GM18870 (cell line): ENCODE results near the gene CLSTN1.

ENCODE experiments used
- ATAC-seq: cut with Tn5 transposase; IDR thresholded peaks from one replicate; pipeline ENCODE4 v1.9.1; 2021; ENCODE audit warnings: moderate library complexity; ENCODE audit not compliant: unreplicated experiment

CLSTN1 gene

DNA sequence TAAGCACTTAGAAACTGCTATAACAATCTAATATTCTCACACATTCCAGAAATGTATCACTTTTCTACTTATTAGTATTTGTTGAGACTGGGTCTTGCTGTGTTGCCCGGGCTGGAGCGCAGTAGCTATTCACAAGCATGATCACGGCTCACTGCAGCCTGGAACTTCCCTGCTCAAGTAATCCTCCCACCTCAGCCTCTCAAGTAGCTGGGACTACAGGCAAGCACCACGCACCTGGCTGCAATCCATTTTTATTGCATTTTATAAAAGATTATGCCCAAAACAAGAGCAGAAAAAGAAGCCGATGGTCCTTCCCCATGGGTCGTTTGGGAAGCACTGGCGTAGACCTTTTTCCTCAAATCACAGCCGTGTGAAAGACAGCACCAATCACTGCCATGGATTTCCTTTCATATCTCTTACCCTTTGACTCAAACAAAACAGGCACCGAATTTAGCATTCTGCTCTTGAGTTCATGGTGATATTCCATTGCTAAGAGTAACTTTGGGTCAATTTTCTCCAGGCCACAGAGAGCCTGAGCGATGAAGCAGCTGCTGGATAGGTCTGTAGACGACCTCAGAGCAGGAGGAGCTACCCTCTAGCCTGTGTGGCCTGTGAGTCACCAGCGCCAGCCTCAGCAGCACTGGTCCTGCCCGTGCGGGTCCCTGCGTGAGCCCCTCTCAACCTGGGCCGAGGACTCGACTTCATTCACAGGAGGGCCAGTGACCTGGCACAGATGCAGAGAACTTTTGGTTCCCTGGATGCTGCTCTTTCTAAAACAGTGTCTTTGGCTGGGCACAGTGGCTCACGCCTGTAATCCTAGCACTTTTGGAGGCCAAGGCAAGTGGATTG lies 91.4 kb downstream of the CLSTN1 start:
- no peak for ATAC-seq

DNA sequence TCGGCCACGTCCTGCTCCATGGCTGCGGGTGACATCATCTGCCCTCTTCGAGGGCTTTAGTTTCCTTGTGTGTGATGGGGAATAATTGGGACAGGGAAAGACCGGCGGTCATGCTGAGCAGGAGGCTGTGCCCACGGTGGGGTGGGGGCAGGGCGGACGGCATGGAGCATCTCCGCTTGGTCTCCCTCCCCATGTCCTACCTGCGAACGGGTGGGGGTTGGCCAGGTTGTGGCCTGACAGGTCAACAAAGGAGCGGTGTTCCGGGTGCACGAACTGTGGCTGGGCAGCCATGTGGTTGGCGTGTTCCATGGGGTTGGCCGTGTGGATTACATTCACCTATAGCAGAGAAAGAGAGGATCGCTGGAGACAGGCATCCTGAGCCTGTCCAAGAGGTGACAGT lies 92.2 kb downstream of the CLSTN1 start:
- ATAC-seq: no peak

DNA sequence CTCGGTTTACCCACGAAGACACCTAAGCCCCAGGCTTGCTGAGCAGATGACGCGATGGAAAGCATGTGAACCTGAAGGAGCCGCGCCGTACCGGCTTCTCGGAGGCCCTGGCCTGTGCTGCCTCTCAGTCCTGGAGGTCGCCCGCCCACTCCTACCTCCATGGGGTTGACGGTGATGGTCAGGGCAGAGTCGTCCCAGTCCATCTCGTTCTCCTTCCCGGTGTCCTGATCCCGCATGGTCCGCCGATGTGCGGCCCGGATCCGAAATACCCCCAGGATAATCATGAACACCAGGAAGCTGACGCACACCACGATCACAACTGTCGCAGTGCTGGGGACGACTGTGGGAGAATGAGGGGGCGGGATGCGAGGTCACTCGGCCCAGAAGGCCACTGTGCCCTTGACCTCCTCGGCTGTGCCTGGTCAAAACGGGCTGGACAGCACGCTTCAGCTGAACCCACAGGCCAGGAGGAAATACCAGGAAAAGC lies 92.7 kb downstream of the CLSTN1 start:
- no peak for ATAC-seq

GRCh38 chr1:9730096-9730901 lies 93.5 kb downstream of the CLSTN1 start:
- no peak for ATAC-seq

GRCh38 chr1:9729523-9729922 lies 94.2 kb downstream of the CLSTN1 start:
- no peak for ATAC-seq

- ATAC-seq: no peak
These were observed 95.1 kb downstream of the CLSTN1 start for GRCh38 chr1:9728451-9729295.

GRCh38 chr1:9726905-9727595 lies 96.7 kb downstream of the CLSTN1 start:
- no peak for ATAC-seq

GRCh38 chr1:9726406-9726805 lies 97.4 kb downstream of the CLSTN1 start:
- ATAC-seq: no peak

DNA sequence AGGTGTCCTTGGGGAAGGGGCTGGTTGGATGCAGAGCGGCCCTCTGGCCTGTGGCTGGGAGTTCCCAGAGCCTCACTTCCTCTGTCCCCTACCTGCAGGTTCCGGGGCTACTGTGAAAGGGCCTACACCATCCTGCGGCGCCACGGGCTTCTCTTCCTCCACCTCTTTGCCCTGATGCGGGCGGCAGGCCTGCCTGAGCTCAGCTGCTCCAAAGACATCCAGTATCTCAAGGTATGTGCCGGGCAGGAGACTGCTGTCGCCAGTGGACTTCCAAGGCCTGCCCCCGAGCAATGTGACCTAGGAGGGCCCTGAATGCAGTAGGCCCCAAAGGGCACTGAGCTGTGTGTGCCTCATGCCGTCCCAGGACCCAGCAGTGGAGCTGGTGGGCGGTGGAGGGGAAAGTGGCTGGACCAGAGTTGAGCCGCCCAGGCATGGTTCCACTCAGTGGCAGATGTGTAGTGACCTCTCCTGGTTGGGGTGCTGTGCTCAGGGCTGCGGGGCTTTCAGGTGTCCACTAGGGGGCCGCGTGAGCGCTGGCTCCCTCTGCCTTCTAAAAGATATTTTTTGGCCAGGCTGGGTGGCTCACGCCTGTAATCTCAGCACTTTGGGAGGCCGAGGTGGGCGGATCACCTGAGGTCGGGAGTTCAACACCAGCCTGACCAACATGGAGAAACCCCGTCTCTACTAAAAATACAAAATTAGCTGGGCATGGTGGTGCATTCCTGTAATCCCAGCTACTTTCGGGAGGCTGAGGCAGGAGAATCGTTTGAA lies 98.9 kb downstream of the CLSTN1 start:
- no peak for ATAC-seq

GRCh38 chr1:9723926-9724325 lies 99.8 kb downstream of the CLSTN1 start:
- ATAC-seq: no peak

DNA sequence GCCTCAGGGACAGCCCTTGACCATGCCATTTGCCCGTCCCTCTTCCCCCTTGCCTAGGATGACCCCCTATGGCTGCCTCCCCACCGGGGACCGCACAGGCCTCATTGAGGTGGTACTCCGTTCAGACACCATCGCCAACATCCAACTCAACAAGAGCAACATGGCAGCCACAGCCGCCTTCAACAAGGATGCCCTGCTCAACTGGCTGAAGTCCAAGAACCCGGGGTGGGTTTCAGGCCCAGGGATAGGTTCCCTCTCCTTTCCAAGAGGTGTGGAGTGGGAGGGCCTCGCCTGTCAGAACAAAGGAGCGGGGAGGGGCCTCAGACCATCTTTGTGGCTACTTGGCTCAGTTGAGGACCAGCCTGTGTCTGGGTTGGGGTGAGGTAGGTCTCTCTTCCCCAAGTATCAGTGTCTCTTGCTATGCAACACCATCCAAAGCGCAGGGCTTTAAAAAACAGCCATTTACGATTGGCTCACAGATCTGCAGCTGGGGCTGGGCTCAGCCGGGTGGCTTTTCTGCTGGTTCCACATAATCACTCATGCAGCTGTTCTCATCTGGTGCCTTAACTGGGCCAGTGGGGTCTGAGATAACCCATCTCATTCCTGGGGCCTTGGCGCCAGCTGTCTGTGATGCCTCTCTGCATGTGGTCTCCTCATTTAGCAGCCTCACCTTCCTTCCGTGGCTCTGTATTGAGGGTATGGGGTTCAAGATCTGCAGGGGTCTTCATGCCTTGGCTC lies 100.5 kb downstream of the CLSTN1 start:
- ATAC-seq: no peak

- no peak for ATAC-seq
These were observed 101.4 kb downstream of the CLSTN1 start for GRCh38 chr1:9722378-9722749.

GRCh38 chr1:9721606-9722377 lies 102.0 kb downstream of the CLSTN1 start:
- no peak for ATAC-seq

DNA sequence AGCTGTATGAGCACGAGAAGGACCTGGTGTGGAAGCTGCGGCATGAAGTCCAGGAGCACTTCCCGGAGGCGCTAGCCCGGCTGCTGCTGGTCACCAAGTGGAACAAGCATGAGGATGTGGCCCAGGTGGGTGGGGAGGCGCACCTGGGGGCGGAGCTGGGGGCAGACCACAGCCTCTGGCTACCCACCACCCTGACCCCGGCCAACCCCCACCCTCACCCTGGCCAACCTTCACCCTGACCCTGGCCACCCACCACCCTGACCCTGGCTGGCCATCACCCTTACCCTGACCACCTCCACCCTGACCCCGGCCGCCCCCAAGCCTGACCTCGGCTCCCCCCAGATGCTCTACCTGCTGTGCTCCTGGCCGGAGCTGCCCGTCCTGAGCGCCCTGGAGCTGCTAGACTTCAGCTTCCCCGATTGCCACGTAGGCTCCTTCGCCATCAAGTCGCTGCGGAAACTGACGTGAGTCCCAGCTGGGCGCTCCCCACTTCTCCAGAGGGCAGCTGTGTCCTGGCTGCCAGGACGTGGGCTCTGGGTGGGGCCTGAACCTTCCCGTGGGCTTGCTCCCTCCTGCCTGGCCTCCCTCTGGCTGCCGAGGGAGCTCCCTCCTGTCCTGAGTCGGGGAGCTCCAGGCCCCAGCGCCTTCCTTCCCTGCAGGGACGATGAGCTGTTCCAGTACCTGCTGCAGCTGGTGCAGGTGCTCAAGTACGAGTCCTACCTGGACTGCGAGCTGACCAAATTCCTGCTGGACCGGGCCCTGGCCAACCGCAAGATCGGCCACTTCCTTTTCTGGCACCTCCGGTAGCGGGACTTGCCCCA lies 102.8 kb downstream of the CLSTN1 start:
- ATAC-seq: no peak

GRCh38 chr1:9719978-9720722 lies 103.6 kb downstream of the CLSTN1 start:
- ATAC-seq: no peak

DNA sequence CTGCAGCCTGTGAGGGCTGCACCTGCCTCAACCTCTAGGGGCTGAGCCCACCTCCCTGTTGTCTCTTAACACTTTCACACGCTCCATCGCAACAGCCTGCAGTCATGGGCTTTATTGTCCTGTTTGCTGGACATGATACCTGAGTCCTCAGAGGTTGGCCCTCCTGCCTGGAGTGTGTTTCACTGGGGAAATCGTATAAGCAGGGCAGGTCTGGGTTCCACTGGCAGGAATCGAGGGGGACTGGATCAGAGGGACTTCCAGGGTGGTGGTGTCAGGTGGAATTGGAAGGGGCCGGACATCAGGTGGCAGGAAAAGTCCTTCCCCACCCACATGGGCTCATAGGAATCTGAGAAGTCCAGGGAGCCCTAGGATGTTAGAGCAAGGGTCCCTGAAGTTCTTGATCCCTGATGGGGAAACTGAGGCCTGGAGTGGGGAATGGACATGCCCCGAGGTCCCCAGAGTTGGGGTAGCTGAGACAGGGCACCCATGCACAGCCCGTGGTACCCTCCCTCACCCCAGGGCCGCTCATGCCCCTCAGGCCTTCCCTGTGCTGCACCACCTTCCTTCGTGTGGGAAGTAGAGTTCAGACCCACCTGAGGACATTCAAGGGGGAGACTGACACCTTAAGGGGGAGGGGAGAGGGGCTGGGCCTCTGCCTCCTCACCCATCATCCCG lies 105.6 kb downstream of the CLSTN1 start:
- ATAC-seq: no peak
